IPS-NIHi7 (cell line): ENCODE data around the gene RNU2-1.
A peak's percentile ranks its signal among the peaks of the same experiment; 100 is the strongest.
"Not testable (repeated sequence)": the region's sequence is repeated elsewhere in the genome, so short reads cannot be mapped to it uniquely, and the experiment has no call there.

Experiments used
- DNase-seq: peaks from one replicate; pipeline ENCODE4 v3.0.0; 2012; ENCODE audit warnings: mixed read lengths; ENCODE audit errors: extremely low spot score

Gene RNU2-1

DNA sequence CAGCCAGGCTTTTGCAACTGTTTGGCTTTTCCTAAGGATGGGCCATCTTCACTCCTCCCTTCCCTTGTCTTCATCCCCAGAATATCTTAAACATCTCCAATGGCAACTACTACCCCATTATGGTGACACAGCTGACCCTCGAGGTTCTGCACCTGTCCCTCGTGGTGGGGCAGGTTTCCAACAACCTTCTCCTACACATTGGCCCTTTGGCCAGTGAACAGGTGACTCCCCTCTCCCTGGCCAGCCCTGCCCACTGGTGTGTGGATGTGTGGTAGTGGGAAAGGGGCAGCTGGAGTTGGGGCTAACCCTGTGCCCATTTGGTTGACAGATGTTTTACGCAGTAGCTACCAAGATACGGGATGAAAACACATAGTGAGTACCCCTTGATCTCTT lies 17.4 kb downstream of the RNU2-1 start:
- DNase-seq = no peak

DNA sequence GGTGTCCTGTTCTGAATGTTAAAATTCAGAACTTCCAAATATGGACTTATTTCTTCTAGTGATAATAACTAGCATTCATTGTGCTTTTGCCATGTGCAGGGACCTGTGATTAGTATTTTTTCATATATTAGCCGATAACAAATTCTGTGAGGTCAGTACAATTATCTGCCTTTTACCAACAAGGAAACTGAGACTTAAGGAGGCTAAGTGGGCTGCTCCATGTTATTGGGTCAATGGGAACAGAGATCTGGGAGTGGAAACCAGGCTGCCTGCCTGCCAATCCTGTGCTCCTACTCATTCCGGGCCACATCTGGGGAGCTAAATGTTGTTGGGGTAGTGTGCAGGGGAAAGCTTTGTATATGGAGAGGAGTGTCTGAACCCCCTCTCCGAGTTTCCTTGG lies 18.4 kb downstream of the RNU2-1 start:
- no peak for DNase-seq

DNA sequence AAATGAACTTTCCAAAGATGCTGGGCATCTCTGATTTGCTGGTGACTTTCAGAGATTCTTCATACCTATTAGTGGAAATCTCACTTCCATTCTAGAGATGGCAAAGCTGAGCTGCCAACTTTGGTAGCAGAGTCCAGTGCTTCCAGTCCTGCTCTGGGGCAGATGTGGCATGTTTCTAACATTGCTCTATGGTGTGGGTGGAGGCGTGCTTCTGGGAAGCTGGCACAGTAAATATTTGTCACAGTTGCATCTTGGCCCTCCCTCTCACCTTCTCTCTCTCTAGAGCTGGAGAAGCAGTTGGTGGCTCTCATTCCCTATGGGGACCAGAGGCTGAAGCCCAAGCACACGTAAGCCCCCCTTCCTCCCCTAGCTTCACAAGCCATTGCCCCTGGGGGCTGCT lies 20.2 kb downstream of the RNU2-1 start:
- DNase-seq = no peak

DNA sequence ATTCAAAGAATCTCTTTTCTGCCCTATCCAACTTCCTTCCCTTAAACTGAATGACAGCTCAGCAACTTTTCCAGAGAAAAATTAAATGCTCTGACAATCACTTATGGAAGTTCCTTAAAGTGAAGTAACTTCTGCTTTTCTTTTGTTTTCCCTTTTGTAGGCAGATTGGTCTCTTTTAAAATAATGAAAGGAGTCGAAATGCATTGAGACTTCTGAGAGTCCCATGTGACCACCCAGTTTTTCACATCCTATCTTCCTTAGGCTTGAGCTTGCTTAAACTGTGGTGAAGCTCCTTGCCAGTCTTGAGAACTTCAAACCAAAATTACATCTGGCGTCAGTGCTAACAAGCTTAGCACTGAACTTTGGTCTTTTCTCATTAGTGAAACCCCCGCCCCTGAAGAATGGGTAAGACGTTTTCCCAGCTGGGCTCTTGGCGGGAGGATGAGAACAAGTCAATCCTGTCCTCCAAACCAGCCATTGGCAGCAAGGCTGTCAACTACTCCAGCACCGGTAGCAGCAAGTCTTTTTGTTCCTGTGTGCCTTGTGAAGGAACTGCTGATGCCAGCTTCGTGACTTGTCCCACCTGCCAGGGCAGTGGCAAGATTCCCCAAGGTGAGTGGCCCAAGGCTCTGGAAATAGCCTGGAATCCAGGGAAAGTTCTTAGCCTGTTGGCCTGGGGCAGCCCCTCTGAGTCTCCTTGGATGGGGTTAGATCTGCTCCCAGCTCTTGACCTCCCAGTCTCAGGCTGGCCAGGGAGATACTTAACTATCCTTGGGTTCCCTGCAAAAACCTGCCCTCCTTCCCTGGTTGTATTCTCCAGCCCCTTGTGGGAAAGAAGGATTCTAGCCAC lies 20.9 kb downstream of the RNU2-1 start:
- no peak for DNase-seq

DNA sequence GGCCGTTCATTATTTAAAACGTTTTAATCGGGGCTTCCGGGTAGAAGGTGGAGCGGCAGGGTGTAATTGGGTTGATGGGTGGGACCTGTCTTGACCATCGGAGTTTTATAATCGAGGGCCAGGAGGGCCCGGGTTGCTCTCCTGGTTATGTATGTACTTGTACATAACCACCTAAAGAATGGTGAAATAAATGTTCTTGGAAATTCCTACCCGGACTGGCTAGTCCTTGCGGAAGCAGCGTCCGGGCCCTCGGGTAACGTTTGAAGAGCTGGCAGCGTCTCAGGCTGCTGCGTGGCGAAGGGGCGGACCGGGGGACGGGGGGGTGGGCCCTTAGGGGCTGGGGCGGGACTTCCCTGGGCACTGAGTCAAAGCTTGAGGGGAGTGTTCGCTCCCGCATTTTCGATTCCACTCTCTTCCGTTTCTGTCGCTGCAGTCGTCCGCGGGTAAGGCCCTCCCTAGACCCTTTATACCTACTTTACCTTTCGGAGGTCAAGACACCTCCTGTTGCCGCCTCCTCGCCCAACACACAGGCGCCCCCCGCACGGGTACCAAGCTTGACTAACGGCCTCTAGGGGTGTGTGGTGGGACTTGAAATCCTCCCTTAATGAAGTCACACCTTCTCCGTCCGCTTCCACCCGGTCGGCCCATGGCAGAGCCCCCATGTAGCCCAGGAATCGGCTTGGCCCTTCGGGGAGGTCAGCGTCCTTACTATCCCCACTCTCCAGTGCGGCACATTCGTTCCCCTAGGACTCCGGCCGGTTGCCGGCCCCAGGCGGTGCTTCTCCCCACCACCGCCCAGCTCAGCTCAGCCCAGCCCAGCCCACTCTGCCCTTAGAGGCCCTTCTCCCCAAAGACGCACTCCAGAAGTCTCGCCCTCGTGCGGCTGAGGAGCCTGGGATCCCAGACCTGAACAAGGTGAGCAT lies 22.0 kb downstream of the RNU2-1 start, which contains the start of gene TMEM106A:
TMEM106A (plus strand) TSS at position 396 of the 923 bp plus-strand sequence. CDS start 1,167 bp downstream, outside the sequence.
- peak; percentile 97 for DNase-seq

DNA sequence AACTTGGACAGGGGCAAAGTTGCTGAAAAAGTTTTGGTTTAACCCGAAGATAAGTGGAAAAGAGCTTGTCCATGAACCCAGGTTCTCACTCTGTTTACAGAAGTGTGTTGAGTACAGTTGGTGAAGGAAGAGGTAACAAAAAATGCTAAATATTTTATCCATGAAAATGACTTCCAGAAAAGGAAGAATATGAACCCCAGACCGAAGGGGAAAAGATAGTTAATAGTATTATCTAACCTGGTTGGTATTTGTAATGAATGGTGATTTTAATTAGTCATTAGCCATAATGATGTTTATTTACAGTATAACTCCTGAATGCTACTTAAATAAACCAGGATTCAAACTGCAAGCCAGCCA lies 22.7 kb downstream of the RNU2-1 start:
- DNase-seq = no peak

DNA sequence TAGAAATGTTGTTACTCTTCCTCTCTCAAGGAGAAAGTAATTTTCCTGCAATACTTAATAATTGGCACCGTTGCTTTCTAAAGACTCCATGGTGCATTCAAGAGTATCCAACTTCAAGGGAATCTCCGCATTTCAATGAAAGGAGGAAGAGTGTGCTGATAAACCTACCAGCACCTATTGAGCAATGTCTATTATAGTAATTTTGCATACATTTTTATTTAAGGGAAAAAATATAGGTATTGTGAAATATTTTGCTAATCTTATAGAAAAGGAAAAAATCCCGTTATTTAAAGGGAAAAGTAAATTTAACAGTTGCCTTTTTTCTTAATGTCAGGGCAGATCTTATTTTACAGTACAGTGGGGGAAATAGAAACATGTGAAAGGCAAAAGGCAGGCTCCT lies 23.2 kb downstream of the RNU2-1 start:
- DNase-seq = no peak

DNA sequence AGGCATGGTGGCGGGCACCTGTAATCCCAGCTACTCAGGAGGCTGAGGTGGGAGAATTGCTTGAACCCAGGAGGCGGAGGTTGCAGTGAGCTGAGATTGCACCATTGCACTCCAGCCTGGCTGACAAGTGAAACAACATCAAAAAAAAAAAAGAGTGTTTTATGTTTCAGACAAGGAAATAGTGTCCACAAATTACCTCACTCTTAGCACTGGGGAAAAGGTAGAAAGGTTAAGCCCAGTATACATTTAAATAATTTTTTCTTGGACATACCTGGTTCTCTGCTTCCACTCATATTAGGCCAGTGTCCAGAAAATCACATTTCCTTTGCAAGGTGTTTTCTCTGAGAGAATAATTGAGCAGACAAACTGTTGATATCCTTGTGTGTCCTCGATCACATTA lies 30.8 kb downstream of the RNU2-1 start:
- DNase-seq = not testable (repeated sequence)

DNA sequence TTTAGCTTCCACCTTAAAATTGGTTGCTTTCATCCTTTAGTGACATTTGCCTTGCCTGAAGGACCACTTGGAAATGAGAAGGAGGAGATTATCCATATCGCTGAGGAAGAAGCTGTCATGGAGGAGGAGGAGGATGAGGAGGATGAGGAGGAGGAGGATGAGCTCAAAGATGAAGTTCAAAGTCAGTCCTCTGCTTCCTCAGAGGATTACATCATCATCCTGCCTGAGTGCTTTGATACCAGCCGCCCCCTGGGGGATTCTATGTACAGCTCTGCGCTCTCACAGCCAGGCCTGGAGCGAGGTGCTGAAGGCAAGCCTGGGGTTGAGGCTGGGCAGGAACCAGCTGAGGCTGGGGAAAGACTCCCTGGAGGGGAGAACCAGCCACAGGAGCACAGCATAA lies 33.6 kb downstream of the RNU2-1 start:
- DNase-seq = peak; percentile 16

DNA sequence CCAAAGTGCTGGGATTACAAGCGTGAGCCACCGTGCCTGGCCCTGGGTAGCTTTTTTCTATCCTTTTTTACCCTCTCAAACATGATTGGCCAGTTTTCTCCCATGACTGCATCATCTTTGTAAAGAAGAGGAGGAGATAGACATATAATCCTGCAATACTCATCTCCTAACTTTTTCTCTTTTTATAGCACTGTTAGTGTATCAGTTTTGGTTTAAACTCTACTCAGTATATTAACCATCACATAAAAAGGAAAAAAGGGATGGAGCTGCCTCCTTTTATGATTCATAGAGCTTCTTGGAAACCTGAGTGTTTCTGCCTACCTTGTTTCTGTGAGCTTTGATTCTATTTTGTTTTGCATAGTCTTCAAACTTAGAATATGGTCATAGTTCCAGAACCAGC lies 34.1 kb downstream of the RNU2-1 start:
- no peak for DNase-seq

DNA sequence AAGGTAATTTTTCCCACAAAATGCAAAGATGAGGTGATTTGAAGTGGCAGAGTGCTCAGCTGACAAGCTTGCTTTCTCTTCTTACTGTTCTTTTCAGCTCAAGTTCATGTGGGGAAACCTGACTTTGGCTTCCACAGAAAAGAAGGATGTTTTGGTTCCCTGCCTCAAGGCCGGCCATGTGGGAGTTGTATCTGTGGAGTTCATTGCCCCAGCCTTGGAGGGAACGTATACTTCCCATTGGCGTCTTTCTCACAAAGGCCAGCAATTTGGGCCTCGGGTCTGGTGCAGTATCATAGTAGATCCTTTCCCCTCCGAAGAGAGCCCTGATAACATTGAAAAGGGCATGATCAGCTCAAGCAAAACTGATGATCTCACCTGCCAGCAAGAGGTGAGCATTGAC lies 40.5 kb downstream of the RNU2-1 start:
- DNase-seq = no peak

DNA sequence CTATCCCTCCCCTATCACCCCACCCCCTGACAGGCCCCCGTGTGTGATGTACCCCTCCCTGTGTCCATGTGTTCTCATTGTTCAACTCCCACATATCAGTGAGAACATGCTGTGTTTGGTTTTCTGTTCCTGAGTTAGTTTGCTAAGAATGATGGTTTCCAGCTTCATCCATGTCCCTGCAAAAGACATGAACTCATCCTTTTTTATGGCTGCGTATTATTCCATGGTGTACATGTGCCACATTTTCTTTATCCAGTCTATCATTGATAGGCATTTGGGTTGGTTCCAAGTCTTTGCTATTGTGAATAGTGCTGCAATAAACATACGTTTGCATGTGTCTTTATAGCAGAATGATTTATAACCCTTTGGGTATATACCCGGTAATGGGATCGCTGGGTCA lies 47.1 kb downstream of the RNU2-1 start:
- not testable (repeated sequence) for DNase-seq

DNA sequence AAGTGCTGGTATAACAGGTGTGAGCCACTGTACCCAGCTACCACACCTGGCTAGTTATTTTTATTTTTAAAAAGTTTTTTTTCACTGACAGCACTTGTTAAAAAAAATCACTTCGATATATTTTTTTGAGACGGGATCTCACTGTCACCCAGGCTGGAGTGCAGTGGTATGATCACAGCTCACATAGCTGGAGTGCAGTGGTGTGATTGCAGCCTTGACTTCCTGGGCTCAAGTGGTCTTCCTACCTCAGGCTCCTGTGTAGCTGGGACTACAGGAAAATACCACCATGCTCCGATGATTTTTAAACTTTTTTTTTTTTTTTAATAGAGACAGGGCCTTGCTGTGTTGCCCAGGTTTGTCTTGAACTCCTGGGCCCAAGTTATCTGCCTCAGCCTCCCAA lies 49.9 kb downstream of the RNU2-1 start:
- DNase-seq = no peak
